Endothelial cell of umbilical vein (primary cell): ENCODE measurements around the gene TTLL11.
"Not testable (repeated sequence)": the region's sequence is repeated elsewhere in the genome, so short reads cannot be mapped to it uniquely, and the experiment has no call there.

Experiments used
- EZH2 ChIP-seq: IDR thresholded peaks from 2 replicates; pipeline ENCODE4 v1.6.1; 2012; ENCODE audit warnings: borderline replicate concordance, low read depth, mild to moderate bottlenecking, moderate library complexity, low read length, inconsistent platforms; ENCODE audit not compliant: severe bottlenecking
- FOS ChIP-seq: IDR thresholded peaks from 2 replicates; pipeline ENCODE4 v1.6.1; 2011; ENCODE audit warnings: mild to moderate bottlenecking, low read length, moderate library complexity, borderline replicate concordance; ENCODE audit not compliant: insufficient read depth
- JUN ChIP-seq: IDR thresholded peaks from 2 replicates; pipeline ENCODE4 v1.6.1; 2011; ENCODE audit warnings: borderline replicate concordance, low read depth; ENCODE audit not compliant: insufficient read length, insufficient read depth
- MYC ChIP-seq: IDR thresholded peaks from one replicate; pipeline ENCODE4 v1.6.1; 2011; ENCODE audit warnings: mild to moderate bottlenecking, low read depth, low read length
- POLR2A ChIP-seq: IDR thresholded peaks from 2 replicates; pipeline ENCODE4 v1.6.1; 2012; ENCODE audit warnings: low read depth, mild to moderate bottlenecking, control low read depth, low read length
- POLR2AphosphoS5 ChIP-seq: IDR thresholded peaks from 2 replicates; pipeline ENCODE4 v1.6.1; 2012; ENCODE audit warnings: low read depth, mild to moderate bottlenecking, control low read depth, low read length, moderate library complexity; ENCODE audit not compliant: insufficient read depth
- TF ChIP-seq, protein P1 (sequence below), 2 donors: IDR thresholded peaks; 1 replicate in 1 of 2; 2 replicates in 1 of 2; pipeline ENCODE4 v1.5.1; 2011; ENCODE audit warnings: low read length in 2 of 2, mild to moderate bottlenecking in 2 of 2, moderate library complexity in 2 of 2, control low read depth in 1 of 2, inconsistent platforms in 1 of 2, low read depth in 1 of 2; ENCODE audit not compliant: insufficient read depth in 1 of 2; ENCODE audit errors: extremely low read depth in 1 of 2

DNA sequence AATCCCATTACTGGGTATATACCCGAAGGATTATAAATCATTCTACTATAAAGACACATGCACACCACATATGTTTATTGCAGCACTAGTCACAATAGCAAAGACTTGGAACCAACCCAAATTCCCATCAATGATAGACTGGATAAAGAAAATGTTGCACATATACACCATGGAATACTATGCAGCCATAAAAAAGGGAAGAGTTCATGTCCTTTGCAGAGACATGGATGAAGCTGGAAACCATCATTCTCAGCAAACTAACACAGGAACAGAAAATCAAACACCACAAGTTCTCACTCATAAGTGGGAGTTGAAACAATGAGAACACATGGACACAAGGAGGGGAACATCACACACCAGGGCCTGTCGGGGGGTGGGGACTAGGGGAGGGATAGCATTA is 198.7 kb downstream of the TTLL11 start:
- TF ChIP-seq, protein P1, sequence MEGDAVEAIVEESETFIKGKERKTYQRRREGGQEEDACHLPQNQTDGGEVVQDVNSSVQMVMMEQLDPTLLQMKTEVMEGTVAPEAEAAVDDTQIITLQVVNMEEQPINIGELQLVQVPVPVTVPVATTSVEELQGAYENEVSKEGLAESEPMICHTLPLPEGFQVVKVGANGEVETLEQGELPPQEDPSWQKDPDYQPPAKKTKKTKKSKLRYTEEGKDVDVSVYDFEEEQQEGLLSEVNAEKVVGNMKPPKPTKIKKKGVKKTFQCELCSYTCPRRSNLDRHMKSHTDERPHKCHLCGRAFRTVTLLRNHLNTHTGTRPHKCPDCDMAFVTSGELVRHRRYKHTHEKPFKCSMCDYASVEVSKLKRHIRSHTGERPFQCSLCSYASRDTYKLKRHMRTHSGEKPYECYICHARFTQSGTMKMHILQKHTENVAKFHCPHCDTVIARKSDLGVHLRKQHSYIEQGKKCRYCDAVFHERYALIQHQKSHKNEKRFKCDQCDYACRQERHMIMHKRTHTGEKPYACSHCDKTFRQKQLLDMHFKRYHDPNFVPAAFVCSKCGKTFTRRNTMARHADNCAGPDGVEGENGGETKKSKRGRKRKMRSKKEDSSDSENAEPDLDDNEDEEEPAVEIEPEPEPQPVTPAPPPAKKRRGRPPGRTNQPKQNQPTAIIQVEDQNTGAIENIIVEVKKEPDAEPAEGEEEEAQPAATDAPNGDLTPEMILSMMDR (IDR thresholded peaks at IDR 0.05; ENCODE audit: extremely low read depth in 1 of 2, insufficient read depth in 1 of 2, low read depth in 1 of 2, low read length in 2 of 2), result not testable (repeated sequence)
- not testable (repeated sequence) for TF ChIP-seq EZH2, FOS, JUN, MYC, POLR2AphosphoS5, POLR2A
